PC-3 (cell line): ENCODE data around the gene CEMP1.
A peak's percentile ranks its signal among the peaks of the same experiment; 100 is the strongest.
"Not testable (repeated sequence)": the region's sequence is repeated elsewhere in the genome, so short reads cannot be mapped to it uniquely, and the experiment has no call there.

Experiments used
- CTCF ChIP-seq: fragments of 300-600 bp; sonication (generic); conservative IDR thresholded peaks from 2 replicates; pipeline ENCODE4 v1.5.1; 2017; ENCODE audit warnings: antibody characterized with exemption, low read depth, mild to moderate bottlenecking, low read length
- EZH2phosphoT487 ChIP-seq: fragments of 300-600 bp; sonication (generic); IDR thresholded peaks from 2 replicates; pipeline ENCODE4 v1.6.1; 2018; ENCODE audit warnings: mild to moderate bottlenecking, antibody characterized with exemption, low read length, borderline replicate concordance

DNA sequence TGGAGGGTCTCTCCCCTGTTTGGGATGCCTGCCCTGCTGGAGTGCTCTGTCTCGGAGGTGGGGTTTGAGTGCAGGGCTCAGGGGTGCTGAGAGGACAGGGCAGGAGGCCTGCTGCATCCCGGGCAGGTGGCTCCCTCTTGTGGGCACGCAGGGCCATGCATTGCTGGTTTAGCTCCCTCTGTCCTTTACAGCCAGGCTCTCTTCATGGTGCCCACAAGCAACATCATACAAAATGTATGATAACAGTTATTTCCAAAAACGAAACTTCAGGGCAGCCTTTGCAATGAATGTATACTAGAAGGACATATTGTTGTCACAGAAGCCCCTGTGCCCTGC lies 29.6 kb upstream of the CEMP1 start:
- 0 out of 2 replicates have a peak, but pooled peaks have one; percentile 14 for TF ChIP-seq CTCF
- TF ChIP-seq EZH2phosphoT487: not testable (repeated sequence)
